HG02678 (cell line): Measurements from ENCODE around the gene ATP13A5.

Experiments used
- ATAC-seq: cut with Tn5 transposase; IDR thresholded peaks from one replicate; pipeline ENCODE4 v1.9.1; 2021; ENCODE audit warnings: mild to moderate bottlenecking, moderate library complexity; ENCODE audit not compliant: unreplicated experiment

Gene ATP13A5

DNA sequence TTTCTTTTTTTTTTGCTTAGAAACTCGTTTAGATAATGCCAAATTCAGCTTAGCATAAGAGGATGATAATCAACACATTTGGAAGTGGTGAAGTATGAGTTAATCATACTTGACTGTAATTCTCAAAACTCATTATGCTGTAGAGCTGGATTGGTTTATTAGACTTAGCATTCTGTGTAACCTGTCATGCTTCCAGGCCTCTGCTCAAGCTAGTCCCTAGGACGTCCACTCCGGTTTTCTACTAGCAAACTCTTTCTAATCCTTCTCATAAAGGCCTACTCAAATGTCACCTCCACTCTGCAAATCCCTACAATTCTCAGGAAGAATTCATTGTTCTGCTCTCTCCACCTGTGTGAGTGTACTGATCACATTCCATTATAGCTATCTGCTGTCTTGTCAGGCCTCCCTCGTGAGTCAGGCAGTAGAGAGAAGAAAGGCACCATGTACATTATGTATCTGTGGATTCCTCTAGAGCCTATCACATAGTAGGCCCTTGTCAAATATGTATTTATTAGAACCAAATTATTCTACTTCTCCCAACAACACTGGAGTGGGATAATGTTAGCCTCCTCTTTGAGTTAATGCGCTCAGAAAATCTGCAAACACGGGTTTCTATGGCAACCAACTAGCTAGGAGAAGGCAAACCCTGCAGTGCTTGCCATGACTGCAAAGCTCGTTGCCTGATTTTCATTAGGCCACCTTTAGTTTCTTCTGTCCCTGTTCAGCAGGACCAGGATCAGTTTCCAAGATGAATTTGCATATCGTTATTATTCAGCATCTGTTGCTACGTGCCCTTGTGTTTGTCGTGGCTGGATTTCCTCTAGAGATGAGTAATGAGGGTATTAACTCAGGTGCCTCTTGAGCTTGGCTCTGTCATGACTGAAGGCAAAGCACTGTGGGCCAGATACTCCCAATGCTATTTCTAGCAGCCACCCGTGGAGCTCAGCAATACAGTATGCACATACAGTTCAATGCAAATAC is 30.7 kb downstream of the ATP13A5 start:
- ATAC-seq: no peak

DNA sequence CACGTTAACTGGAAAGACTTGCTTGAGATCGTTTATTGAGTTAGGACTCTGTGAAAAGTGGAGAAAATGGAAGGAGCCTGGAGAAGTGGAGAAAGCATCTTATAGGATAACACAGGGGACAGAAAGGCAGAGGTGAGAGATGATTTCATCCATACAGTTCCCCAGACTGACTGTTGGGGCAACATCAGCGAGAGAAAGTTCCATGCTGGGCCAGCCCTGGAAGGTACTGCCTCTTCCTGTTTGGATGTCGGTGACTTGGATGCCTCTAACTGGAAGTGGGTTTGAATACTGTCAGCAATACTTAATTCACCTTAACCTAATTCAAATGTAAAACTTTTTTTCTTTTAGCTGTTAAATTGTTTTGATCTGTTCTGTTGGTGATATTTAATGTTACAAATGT is 32.3 kb downstream of the ATP13A5 start:
- ATAC-seq: no peak

DNA sequence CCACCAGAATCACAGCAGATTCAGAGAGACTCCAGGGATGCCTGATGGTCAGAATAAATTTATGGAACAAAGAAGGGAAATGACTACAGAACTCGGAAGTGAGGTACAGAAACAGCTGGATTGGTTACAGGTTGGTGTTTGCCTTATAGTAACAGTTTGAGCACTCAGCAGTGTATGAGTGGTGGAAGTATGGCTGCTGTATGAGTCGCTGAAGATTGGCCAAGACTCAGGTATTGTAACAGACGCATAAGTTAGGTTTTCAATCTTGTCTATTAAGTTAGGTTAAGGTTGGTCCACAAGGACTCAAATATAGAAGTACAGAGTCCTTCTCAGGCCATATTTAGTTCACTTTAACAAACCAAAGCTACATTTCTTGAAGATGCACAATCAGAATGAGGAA is 33.1 kb downstream of the ATP13A5 start:
- ATAC-seq: no peak

DNA sequence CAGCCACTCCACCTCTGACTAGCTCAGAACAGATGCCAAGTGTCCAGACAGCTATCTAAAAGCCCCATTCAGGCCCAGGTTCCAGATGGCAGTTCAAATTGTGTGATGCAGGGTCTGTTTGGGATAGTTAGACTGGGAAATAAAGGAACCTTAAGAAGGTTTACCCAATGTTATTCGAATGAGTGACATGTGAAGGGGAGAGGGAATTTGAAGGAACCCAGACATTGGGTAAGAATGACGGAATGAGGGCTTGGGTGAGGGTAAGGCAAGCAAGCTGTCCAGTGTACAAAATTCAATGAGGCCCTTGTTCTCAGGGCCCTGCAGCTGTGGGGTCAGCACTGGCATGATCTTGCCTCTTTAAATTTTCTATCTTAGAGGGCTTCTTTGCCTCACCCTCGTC is 34.1 kb downstream of the ATP13A5 start:
- ATAC-seq: no peak

DNA sequence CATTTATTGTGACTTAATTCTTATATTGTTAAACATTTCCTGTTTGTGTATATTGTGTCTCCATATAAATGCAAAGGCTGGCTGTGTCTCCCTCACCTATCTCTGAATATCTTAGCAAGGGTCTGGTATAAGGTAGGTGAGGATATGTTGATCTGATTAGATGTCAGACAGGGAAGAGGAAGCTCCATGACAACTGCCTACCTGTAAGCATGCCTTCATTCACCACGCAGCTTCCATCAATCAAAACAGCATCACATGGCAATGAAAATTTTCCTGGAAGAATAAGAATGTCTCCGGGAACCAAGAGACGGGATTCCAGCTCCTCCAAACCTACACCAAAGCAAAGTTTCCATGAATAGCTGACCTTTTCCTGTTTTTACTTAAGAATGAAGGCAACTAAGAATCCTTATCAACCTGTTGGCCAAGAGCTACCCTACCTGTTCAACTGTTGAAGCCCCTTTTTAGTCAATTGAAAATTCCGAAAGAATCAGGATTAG is 34.8 kb downstream of the ATP13A5 start:
- ATAC-seq: no peak

DNA sequence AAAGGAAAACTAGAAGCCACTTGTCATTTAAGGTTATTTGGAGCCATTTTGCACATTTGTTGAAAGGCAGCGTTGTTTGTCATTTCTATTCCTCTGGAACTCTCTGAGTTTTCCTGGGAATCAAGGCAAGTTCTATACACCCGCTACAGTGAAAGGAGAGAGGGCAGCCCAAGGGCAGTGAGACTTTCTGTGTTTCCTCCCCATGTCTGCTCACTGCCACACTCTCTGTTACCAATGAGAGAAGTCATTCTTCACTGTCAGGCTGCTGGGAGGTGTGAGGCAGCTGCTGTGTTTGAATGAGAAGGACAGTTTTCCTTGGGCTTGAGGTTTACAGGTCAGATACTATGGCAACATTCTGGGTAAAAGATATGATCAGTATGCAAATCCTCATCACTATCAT is 36.0 kb downstream of the ATP13A5 start:
- ATAC-seq: no peak

DNA sequence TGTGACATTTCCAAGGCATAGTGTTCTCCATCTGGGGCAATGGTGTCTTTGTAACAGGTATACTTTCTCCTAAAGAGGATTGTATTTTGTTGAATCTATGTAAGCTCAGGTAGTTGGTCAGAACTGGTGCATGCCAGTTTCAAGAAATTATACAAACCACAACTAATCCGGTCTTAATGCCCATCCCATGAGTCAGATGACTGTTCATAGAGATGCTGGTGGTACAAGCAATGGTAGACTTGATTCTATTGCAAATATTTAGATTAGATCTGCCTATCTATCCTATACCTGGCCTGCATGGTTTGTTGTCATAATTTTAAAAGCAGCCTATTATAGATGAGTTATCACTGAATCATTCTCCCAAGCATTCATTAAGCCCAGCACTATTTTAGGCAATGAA is 43.5 kb downstream of the ATP13A5 start:
- ATAC-seq: no peak

DNA sequence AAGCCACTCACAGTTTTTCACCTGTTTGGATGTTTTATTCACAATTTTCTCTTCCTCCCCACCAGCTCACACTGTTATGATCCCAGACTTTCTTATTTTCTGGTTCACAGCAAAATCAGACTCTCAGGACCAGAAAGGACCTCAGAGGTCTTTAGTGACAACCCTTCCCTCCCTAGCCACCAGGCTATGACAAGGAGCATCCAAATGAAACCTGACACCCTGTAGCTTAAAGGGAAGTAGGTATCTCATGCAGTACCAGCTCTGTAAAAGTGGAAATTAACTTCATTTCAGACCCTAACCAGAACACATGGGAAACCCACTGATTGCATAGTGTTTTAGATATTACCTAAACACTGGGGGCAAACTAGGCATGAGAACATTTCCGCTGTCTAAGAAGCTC is 45.3 kb downstream of the ATP13A5 start:
- no peak for ATAC-seq

DNA sequence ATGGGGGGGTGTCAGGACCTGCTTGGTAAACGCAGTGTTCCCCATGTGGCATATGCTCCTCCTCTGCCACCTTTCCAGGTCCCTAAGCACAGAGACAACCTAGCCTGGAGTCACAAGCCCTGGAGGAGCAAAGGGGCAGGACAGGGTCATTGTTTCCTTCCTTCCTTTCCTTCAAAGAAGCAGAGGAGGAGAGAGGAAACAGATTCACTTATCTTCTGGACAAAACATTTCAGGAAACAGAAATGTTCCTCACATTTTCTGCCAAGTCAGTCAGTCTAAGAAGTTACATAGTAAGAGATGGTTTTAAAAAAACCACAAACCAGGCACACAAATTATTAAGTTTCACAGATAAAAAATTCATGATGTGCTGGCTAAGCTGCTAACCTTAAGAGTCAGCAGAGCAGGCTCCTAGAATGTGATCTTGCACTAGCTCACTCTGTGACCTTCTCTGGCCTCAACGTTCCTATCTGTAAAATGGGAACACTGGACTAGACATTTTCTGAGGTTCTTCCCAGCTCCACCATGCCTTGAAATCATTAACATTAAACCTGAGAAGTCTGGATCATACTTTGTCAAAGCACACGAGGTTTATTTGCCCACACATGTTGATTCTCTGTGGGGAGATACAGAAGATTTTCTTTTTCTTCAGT is 47.9 kb downstream of the ATP13A5 start:
- ATAC-seq: no peak

DNA sequence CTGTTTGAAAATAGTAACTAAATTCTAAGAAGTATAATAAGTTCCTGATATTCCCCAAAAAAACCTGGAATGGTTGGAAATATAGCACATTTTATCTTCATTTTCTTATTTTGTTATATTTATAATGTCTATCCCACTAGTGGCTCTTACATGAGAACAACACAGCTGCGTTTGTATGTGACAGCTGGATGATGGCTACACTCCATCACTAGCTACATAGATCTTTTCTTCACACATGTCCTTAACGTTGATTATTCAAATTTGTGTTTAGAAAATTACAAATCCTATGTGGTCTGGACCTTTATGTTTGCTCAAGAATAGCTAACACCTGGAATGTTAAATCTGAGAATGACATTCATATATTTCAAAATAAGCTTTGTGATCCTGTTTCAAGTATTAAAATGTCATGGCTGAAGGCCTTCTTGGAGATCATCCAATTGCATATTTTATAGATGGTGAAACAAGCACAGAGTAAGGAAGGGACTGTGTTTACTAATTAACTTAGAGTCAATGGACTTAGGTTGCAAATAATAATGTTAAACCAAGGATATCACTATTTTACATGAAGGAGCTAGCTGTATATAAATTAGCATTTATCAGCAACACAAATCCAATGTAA is 60.8 kb downstream of the ATP13A5 start:
- ATAC-seq: no peak

DNA sequence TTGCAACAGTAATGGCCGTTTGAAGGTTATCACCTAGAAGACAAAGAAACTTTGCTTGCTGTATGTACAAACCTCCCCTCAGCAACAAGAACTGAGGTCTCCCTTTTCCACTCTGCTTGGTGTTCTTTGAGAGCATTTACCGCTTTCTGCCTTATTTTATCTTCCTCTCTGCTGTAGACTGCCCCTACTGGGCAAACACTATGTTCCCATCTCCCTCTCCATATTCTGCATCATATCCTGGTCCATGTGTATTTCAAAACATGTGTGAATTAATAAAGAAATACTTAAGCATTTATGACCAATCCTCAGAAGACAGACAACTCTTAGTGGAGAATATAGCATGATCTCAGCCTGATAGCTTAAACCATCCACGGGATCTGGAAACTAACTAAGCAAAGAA is 64.4 kb downstream of the ATP13A5 start:
- no peak for ATAC-seq

DNA sequence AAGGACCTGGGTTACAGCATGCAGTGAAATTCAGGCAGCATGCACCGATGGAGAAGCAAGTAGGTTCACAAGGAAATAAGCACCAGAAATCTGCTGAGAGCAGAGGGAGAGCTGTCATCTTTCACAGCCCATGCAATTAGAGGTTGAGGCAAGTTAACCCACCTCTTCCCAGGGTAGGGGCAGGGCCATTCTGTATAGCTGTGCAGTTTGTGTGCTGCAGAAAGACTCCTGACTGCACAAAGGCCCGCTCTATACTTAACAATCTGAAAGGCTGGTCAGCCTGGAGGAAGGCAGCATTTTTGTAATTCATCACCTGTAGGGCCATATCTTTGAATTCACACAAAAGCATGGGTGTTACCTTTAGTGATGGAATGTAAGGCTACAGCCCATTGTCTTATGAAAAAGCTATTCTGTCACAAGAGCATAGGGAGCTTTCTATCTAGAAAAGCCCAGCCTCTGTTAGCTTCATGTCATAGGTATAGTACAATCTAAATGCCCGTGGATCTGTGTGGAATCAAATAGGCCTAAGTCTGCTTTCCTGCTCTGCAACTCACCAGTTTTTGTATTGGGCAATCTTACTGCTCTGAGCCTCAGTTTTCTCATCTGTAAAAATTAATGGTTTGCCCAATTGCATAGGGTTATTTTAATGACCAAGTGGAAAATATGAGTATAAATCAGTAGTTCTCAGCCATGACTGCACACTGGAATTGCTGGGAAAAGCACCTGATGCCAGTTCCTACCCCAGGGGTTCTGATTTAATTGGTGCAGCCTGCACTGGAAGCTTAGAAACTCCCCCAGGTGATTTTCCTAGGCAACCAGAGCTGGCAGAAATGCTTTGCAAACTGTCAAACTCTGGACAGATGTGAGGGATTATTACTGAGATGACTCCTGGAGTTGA is 65.2 kb downstream of the ATP13A5 start:
- ATAC-seq: no peak

DNA sequence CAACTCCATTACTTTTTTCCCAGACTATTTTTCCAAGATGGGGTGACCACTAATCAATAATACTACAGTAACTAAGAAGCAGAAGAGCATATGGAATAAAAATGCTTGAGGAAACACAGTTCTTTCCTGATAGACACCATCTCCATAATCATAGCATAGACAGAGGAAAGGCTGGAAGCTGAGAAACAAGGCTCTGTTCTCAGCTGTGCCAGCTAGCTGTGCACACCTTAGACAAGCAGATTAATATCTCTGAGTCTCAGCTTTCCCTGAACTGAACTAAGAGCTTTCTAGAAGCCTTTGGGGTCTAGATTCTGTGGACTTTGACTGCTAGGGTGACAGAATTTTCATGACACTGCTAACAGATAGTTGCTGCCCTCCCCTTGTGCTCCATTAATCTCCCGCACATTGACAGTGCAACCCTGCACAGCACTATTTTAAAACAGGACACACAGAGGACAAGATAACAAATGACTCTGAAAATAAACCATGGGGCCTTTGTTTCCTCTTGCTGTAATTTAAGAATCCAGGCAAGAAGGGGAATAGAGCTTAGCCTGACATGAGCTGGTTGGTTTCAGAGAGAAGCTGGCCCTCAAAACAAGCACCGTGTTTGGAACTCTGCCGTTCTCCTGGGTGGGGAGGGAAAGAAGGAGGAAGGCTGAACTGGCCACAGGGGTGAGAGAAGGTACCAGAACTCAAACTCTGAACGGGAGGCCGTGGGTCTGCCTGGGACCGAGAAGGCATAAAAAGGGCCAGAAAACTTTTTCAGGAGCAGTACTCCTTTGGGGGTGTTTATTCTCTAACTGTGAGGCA is 67.4 kb downstream of the ATP13A5 start:
- no peak for ATAC-seq

DNA sequence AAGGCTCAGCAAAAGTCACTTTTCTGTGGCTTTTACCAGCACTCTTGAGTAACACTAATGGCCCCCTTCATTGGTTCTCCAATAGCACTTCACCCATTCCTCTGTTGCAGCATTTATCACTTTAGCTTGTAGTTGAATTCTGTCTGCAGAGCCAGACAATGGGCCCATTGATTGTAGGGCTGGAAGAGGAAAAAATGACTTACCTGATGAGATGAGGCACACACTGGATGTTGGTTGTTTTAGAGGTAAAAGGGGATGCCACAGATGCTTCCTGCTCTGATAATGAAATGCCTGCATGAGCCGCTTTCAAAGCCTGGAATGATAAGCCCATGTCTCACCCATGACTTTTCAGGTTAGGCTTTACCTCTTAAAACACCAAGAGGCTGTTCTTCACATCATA is 73.2 kb downstream of the ATP13A5 start:
- no peak for ATAC-seq

DNA sequence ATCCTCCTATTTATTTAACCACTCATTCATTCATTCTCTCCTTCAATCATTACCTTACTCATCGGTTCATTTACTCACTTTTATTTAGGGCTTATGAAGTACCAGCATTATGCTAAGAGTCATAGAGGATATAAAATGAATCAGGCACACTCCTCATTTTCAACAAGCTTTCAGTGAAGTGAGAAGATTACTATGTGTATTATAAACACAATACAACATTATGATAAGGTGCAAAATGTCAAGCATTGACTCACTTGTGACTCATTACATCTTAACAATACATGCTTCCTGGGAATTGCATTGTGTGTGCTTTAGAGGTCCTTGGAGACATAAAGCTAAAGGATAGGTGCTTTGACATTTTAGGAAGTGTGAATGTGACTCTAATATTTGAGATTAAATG is 77.1 kb downstream of the ATP13A5 start:
- ATAC-seq: no peak

DNA sequence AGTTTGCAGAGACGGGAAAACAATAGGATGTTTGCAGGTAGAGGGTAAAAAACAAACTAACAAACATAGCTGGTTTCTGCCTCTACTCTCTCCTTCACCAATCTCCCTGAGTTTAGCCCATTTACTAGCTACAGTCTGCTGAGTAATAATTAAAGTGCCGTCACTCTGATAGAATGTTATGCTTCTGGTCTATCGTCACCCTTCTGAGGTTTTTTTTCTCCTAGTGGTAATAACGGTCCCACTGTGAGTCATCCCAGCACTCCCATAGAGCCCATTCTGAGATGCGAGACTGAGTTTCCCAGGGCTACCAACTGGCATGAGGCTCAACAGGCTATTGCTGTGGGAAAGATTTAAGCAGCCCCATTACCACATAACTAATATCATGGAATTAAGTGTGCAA is 81.1 kb downstream of the ATP13A5 start:
- no peak for ATAC-seq

DNA sequence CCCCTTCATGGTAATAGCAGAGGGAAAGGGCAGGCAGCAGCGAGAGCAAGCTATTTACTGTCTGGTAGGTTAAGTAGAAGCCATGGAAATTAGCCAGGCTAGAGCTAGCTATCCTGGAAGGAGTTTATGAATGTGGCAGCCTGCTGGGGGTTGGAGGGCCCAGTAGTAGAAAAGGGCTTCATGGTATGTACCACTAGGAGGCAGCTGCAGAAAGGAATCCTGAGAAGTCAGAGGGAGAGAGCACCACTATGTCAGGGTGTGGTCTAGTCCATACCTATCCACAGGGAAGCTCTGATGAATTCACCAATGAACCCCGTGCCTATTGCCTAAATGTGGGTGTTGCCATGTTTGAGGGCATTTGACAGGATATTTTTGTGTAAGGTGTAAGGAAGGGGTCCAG is 82.6 kb downstream of the ATP13A5 start:
- ATAC-seq: no peak

DNA sequence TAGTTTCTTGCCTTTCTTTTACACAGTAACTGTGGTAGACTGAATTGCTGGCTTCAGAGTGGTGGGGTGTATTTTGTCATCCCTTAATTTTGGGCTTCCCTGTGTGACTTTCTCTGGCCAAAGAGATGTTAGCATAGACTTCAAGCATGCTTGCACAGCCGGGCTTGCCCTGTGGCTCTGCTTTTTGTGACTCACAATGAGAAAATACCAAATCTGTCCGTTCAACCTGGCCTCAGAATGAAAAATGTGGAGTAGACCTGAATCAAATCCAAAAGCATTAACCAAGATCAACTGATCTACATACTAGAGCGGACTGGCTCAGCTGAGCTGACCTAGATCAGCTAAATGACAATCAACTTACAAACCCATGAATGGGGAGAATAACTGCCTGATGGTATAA is 86.2 kb downstream of the ATP13A5 start:
- ATAC-seq: no peak

DNA sequence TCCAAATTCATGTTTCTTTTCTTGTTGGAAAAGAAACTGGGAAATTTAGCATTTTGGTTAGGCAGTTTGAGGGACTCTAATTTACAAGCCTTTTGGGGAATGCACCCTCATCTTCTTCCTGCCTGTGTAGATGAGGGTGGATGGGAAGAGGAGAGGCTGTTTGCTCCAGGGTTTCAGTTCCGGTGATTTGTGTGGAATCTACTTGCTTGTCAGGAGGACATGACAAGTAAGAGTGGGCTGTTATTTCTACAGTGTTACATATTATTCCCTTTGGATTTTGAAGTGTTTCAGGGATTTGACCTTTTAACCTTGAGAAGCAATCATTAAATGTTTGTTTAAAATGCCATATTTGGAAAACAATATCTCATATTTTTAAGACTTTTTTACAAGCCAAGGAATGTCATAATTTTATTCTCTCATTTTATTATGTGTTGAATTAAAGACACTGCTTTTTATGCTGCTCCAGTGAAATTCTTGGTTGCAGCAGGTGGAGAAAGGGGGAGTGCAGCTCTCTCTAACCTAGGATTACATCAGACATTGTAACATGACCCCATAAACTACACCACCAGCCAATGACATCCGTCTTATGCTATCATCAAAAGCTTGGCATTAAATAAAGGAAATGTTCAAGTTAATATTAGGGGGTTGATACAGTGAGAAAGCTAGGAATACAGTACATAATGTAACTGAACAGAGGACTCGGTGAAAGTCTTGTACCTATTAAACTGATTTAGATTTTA is 107.3 kb downstream of the ATP13A5 start:
- no peak for ATAC-seq
